8988T (cell line): ENCODE data around the gene THSD4.
A peak's percentile ranks its signal among the peaks of the same experiment; 100 is the strongest.

ENCODE experiments used
- DNase-seq: peaks from one replicate; pipeline ENCODE4 v3.0.0; 2011

The THSD4 gene

GRCh38 chr15:71098920-71099319 lies 16.4 kb upstream of the THSD4 start:
- no peak for DNase-seq

GRCh38 chr15:71103102-71103676 lies 12.1 kb upstream of the THSD4 start:
- no peak for DNase-seq

GRCh38 chr15:71104636-71105035 lies 10.6 kb upstream of the THSD4 start:
- no peak for DNase-seq

- no peak for DNase-seq
Observed at GRCh38 chr15:71105444-71105843, 9.8 kb upstream of the THSD4 start.

GRCh38 chr15:71106802-71107500 lies 8.3 kb upstream of the THSD4 start:
- DNase-seq, result no peak

GRCh38 chr15:71107501-71107815 lies 7.8 kb upstream of the THSD4 start:
- no peak for DNase-seq

- DNase-seq, result no peak
Observed at GRCh38 chr15:71109130-71109529, 6.1 kb upstream of the THSD4 start.

- DNase-seq, result no peak
Observed at GRCh38 chr15:71109905-71110304, 5.4 kb upstream of the THSD4 start.

GRCh38 chr15:71110405-71111180 lies 4.7 kb upstream of the THSD4 start:
- DNase-seq, result no peak

GRCh38 chr15:71111181-71111565 lies 4.1 kb upstream of the THSD4 start:
- no peak for DNase-seq

GRCh38 chr15:71111950-71112349 lies 3.3 kb upstream of the THSD4 start:
- DNase-seq, result no peak

GRCh38 chr15:71112429-71112828 lies 2.8 kb upstream of the THSD4 start:
- DNase-seq, result no peak

GRCh38 chr15:71114066-71114680 lies 1.1 kb upstream of the THSD4 start:
- DNase-seq, result no peak

GRCh38 chr15:71115567-71116351 lies 488 bp downstream of the THSD4 start:
- DNase-seq, result peak; percentile 47

- no peak for DNase-seq
Observed at GRCh38 chr15:71116366-71116765, 1.1 kb downstream of the THSD4 start.

GRCh38 chr15:71116942-71117341 lies 1.7 kb downstream of the THSD4 start:
- DNase-seq, result no peak

GRCh38 chr15:71117714-71118305 lies 2.5 kb downstream of the THSD4 start:
- no peak for DNase-seq

GRCh38 chr15:71118345-71118744 lies 3.1 kb downstream of the THSD4 start:
- no peak for DNase-seq

- no peak for DNase-seq
Observed at GRCh38 chr15:71118881-71119632, 3.8 kb downstream of the THSD4 start.

- no peak for DNase-seq
Observed at GRCh38 chr15:71120428-71120944, 5.2 kb downstream of the THSD4 start.

GRCh38 chr15:71121442-71121841 lies 6.2 kb downstream of the THSD4 start:
- no peak for DNase-seq
